ENCODE data around the gene FGFR2. TPM values are rescaled to one million over a fixed set of nuclear protein-coding genes. Genes with fewer than 3 reads are reported as not detected.

Gene FGFR2
- total RNA-seq, 4 donors from 2014 or later, result 0.11 to 0.31 (median 0.22) TPM; not detected in 1

GRCh38 chr10:121450247-121450646, 148.0 kb downstream of the FGFR2 start:
- ATAC-seq, result no peak
- Histone ChIP-seq H3K36me3 (no peaks in the 10 kb centered on the region), H3K9me3 (no peaks in the 10 kb centered on the region), H3K4me1 (no peaks in the 10 kb centered on the region), H3K4me3 (no peak overlapping the region), H3K27ac (no peak overlapping the region), H3K27me3 (no peaks in the 10 kb centered on the region)
- intact Hi-C loops (cut with DNase I; ENCODE audit: low total_unique reads) (no loop called here), in situ Hi-C loops (cut with MboI; ENCODE audit: low sequenced_read_pairs in 4 of 4) (no loop called here)
- no peak for DNase-seq
- no peak for TF ChIP-seq POLR2A (IDR thresholded peaks at IDR 0.05)
- TF ChIP-seq CTCF (IDR thresholded peaks at IDR 0.05 in 4 of 5, conservative IDR thresholded peaks at IDR 0.05 in 1 of 5), result no peak

- Histone ChIP-seq H3K36me3 (no peaks in the 10 kb centered on the region), H3K27ac (no peak overlapping the region), H3K9me3 (no peaks in the 10 kb centered on the region), H3K27me3 (no peaks in the 10 kb centered on the region), H3K4me3 (no peak overlapping the region), H3K4me1 (no peaks in the 10 kb centered on the region)
- intact Hi-C loops (cut with DNase I; ENCODE audit: low total_unique reads), result no loop called here
- DNase-seq (no peak), ATAC-seq (no peak)
- in situ Hi-C loops (cut with MboI; ENCODE audit: low sequenced_read_pairs in 4 of 4), result no loop called here
- TF ChIP-seq CTCF (IDR thresholded peaks at IDR 0.05 in 4 of 5, conservative IDR thresholded peaks at IDR 0.05 in 1 of 5), result no peak
Measured at GRCh38 chr10:121449482-121449924, 148.7 kb downstream of the FGFR2 start.

GRCh38 chr10:121448766-121449421, 149.3 kb downstream of the FGFR2 start:
- intact Hi-C loops (cut with DNase I; ENCODE audit: low total_unique reads), result no loop called here
- Histone ChIP-seq H3K36me3 (no peaks in the 10 kb centered on the region), H3K27me3 (no peaks in the 10 kb centered on the region), H3K4me3 (no peak overlapping the region), H3K27ac (no peak overlapping the region), H3K4me1 (no peaks in the 10 kb centered on the region), H3K9me3 (no peaks in the 10 kb centered on the region)
- in situ Hi-C loops (cut with MboI; ENCODE audit: low sequenced_read_pairs in 4 of 4), result no loop called here
- ATAC-seq (no peak), DNase-seq (no peak)
- TF ChIP-seq CTCF (IDR thresholded peaks at IDR 0.05 in 4 of 5, conservative IDR thresholded peaks at IDR 0.05 in 1 of 5) (no peak), POLR2A (IDR thresholded peaks at IDR 0.05) (no peak)

GRCh38 chr10:121444520-121445165, 153.6 kb downstream of the FGFR2 start:
- Histone ChIP-seq H3K4me1 (no peaks in the 10 kb centered on the region), H3K36me3 (no peaks in the 10 kb centered on the region), H3K4me3 (no peak overlapping the region), H3K9me3 (no peaks in the 10 kb centered on the region), H3K27ac (no peak overlapping the region), H3K27me3 (no peaks in the 10 kb centered on the region)
- ATAC-seq (no peak), DNase-seq (no peak)
- in situ Hi-C loops (cut with MboI; ENCODE audit: low sequenced_read_pairs in 4 of 4), result no loop called here
- intact Hi-C loops (cut with DNase I; ENCODE audit: low total_unique reads), result no loop called here
- no peak for TF ChIP-seq POLR2A (IDR thresholded peaks at IDR 0.05)

- DNase-seq (no peak), ATAC-seq (no peak)
- H3K4me3 ChIP-seq, result no peak overlapping the region
- no peak overlapping the region for H3K27ac ChIP-seq
- intact Hi-C loops (cut with DNase I; ENCODE audit: low total_unique reads) (no loop called here), in situ Hi-C loops (cut with MboI; ENCODE audit: low sequenced_read_pairs in 4 of 4) (no loop called here)
- H3K36me3 ChIP-seq, result no peaks in the 10 kb centered on the region
- H3K27me3 ChIP-seq, result no peaks in the 10 kb centered on the region
- H3K9me3 ChIP-seq, result no peaks in the 10 kb centered on the region
- TF ChIP-seq POLR2A (IDR thresholded peaks at IDR 0.05) (no peak), CTCF (IDR thresholded peaks at IDR 0.05 in 4 of 5, conservative IDR thresholded peaks at IDR 0.05 in 1 of 5) (no peak)
- no peaks in the 10 kb centered on the region for H3K4me1 ChIP-seq
Measured at GRCh38 chr10:121442086-121442935, 155.9 kb downstream of the FGFR2 start.

Measured in gastrocnemius medialis (tissue), 4 donors.